Transverse colon (tissue), 4 donors: ENCODE results near the gene SIN3A. TPM values are rescaled to one million over a fixed set of nuclear protein-coding genes. Genes with fewer than 3 reads are reported as not detected.

Experiments
- DNase-seq: peaks from one replicate; pipeline ENCODE4 v3.0.0-alpha.2; 2019
- H3K27ac ChIP-seq, 4 donors: fragments of 200-600 bp; sonication (generic); 2 replicates each; pipeline ENCODE4 v1.5.1; 2016 to 2018; ENCODE audit warnings: inconsistent platforms in 4 of 4
- H3K27me3 ChIP-seq: fragments of 200-600 bp; sonication (generic); 2 replicates; pipeline ENCODE4 v1.5.1; 2017; ENCODE audit warnings: inconsistent platforms
- H3K36me3 ChIP-seq, 4 donors: fragments of 200-600 bp; sonication (generic); 2 replicates each; pipeline ENCODE4 v1.5.1; 2017 to 2019; ENCODE audit warnings: inconsistent platforms in 4 of 4
- H3K4me1 ChIP-seq, 4 donors: fragments of 200-600 bp; sonication (generic); 2 replicates each; pipeline ENCODE4 v1.5.1; 2017 to 2020; ENCODE audit warnings: inconsistent platforms in 4 of 4
- H3K4me3 ChIP-seq, 4 donors: fragments of 200-600 bp; sonication (generic); 1 replicate in 1 of 4; 2 replicates in 3 of 4; pipeline versions ENCODE4 v1.5.1 to v1.6.1; 2017 to 2019; ENCODE audit warnings: inconsistent platforms in 4 of 4
- H3K9me3 ChIP-seq, 2 donors: fragments of 200-600 bp; sonication (generic); 2 replicates each; pipeline ENCODE4 v1.5.1; 2017 to 2019; ENCODE audit warnings: inconsistent platforms in 2 of 2
- EP300 ChIP-seq: sonication (generic); formaldehyde crosslinking; IDR thresholded peaks from one replicate; pipeline ENCODE4 v1.6.1; 2017; ENCODE audit warnings: antibody characterized with exemption, low read depth
- POLR2A ChIP-seq: fragments of 450-650 bp; IDR thresholded peaks from one replicate; pipeline ENCODE4 v1.6.1; 2016; ENCODE audit warnings: antibody characterized with exemption, mild to moderate bottlenecking, moderate library complexity
- POLR2AphosphoS5 ChIP-seq, 3 donors: sonication (generic); formaldehyde crosslinking; IDR thresholded peaks; one replicate each; pipeline ENCODE4 v1.6.1; 2016; ENCODE audit warnings: antibody characterized with exemption in 3 of 3
- whole genome bisulfite sequencing, 2 donors: methylation state at CpG; one replicate each; pipeline ENCODE4 v1.1.5; 2018; ENCODE audit warnings: low coverage in 1 of 2; 5-methylcytosine and 5-hydroxymethylcytosine counted together
- in situ Hi-C, 4 donors: fragments of 200-750 bp; cut with MboI; loops; one replicate each; pipeline versions ENCODE4 v1.15.0 to v1.15.1; 2017; ENCODE audit warnings: low sequenced_read_pairs in 3 of 4, low pct_ligation_motif_present in 1 of 4, low pct_unique_long_range_greater_than_20kb in 1 of 4
- intact Hi-C: fragments of 100-400 bp; cut with DNase I; formaldehyde crosslinking; loops from one replicate; pipeline ENCODE4 v1.15.1; 2023; ENCODE audit warnings: low total_unique reads
- total RNA-seq, 4 donors: library from RNA; depleted of rRNA; stranded (reverse); fragments of >200 nt; gene quantifications; one replicate each; pipeline ENCODE4 v1.1.0, GENCODE V29; 2016
- TF ChIP-seq, protein P1 (sequence below), 5 experiments: fragments of 200-600 bp in 3 of 5; fragments of 450-650 bp in 2 of 5; sonication (generic) in 3 of 5; IDR thresholded peaks; 1 replicate in 2 of 5; 2 replicates in 3 of 5; pipeline ENCODE4 v1.5.1; 2016 to 2017; ENCODE audit warnings: antibody characterized with exemption in 5 of 5, inconsistent platforms in 3 of 5, mild to moderate bottlenecking in 2 of 5, moderate library complexity in 1 of 5

SIN3A gene
- total RNA-seq, 4 donors from 2014 or later, result 39.3 to 88.0 (median 72.6) TPM

DNA sequence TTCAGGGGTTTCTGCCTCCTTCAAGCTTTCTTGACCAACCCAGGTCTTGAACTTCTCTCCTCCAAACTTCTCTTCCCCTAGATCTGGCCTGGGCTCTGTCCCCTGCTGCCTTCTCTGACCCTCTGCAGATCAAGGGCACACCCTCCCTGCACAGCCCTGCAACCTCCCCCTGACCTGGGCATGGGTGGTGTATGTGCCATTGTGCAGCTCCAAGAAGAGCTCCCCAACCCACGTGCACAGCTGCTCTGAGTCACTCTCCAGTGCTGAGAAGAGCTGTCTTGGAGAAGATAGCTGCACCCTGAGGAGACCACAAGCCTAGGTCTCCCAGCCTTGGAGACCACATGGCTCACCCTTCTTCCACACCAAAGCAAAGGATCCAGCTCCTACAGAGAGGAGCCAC lies 91.1 kb downstream of the SIN3A start:
- 78% methylated on average over 1 of the region's 1 CpG; no CpG with 5 or more reads in 1 of the 2 donors for WGBS, 2 donors
- no peaks in the 10 kb centered on the region for H3K9me3 ChIP-seq
- no peak for DNase-seq
- H3K36me3 ChIP-seq, result peaks cover 0 to 8% (median under 1%) of the 10 kb centered on the region in 4 donors
- TF ChIP-seq EP300 (no peak), POLR2A (no peak), POLR2AphosphoS5 (IDR thresholded peaks at IDR 0.05) (no peak)
- TF ChIP-seq, protein P1, sequence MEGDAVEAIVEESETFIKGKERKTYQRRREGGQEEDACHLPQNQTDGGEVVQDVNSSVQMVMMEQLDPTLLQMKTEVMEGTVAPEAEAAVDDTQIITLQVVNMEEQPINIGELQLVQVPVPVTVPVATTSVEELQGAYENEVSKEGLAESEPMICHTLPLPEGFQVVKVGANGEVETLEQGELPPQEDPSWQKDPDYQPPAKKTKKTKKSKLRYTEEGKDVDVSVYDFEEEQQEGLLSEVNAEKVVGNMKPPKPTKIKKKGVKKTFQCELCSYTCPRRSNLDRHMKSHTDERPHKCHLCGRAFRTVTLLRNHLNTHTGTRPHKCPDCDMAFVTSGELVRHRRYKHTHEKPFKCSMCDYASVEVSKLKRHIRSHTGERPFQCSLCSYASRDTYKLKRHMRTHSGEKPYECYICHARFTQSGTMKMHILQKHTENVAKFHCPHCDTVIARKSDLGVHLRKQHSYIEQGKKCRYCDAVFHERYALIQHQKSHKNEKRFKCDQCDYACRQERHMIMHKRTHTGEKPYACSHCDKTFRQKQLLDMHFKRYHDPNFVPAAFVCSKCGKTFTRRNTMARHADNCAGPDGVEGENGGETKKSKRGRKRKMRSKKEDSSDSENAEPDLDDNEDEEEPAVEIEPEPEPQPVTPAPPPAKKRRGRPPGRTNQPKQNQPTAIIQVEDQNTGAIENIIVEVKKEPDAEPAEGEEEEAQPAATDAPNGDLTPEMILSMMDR (IDR thresholded peaks at IDR 0.05), result no peak
- H3K27ac ChIP-seq, result no peak overlapping the region
- in situ Hi-C loops (loop anchor here in 3 of 4 donors (10.0 to 25.0 kb wide), 2 partner anchors 94 to 277 kb away; partner anchors contain the start of genes IMP3 (in 3 of the 3), SNUPN (in 3 of the 3), SNX33 (in 3 of the 3) and SIN3A (in 1 of the 3)), intact Hi-C loops (no loop called here)
- H3K27me3 ChIP-seq, result no peaks in the 10 kb centered on the region
- no peaks in the 10 kb centered on the region for H3K4me1 ChIP-seq
- H3K4me3 ChIP-seq, result no peak overlapping the region

DNA sequence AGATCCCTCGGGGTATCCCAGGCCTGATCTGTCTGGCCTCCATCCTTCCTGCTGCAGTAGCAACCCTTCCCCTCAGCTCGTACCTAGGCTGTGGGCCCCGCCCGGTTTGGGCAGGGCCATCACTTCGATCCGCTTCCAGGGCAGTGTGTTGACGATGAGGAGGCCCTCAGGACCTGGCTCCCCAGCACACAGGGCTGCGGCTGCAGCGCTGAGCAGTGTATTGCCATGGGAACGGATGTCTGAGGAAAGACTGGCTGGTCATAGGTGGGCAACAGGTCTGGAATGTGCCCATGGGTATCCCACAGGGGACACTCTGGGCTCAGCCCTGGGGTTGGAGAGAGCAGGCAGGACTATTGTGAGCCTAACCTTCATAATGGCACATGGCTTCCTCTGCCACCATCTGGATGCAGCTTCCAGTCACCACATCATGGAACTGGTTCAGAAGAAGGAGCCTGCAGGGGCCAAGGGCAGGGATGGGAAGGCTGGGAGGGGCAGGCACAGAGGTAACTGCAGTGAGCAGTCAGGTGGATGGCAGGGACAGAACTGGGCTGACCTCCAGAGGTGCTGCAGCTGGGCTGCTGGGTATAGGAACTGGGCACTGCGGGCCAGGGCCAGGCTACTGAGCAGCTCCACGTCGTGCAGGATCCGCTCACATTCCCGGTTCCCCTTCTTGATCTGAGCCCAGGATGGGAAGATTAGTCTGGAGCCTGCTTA lies 91.8 kb downstream of the SIN3A start:
- Histone ChIP-seq H3K4me1 (no peaks in the 10 kb centered on the region), H3K4me3 (no peak overlapping the region), H3K27ac (no peak overlapping the region), H3K9me3 (no peaks in the 10 kb centered on the region), H3K36me3 (peaks cover 0 to 7% (median 0%) of the 10 kb centered on the region in 4 donors), H3K27me3 (no peaks in the 10 kb centered on the region)
- TF ChIP-seq POLR2AphosphoS5 (IDR thresholded peaks at IDR 0.05) (no peak), EP300 (no peak), POLR2A (no peak)
- TF ChIP-seq, protein P1 (IDR thresholded peaks at IDR 0.05), result no peak
- in situ Hi-C loops (loop anchor here in 3 of 4 donors (10.0 to 25.0 kb wide), 2 partner anchors 95 to 278 kb away; partner anchors contain the start of genes IMP3 (in 3 of the 3), SNUPN (in 3 of the 3), SNX33 (in 3 of the 3) and SIN3A (in 1 of the 3)), intact Hi-C loops (no loop called here)
- DNase-seq, result no peak
- 86% methylated on average over 14 of the region's 15 CpGs; no CpG with 5 or more reads in 1 of the 2 donors for WGBS, 2 donors

DNA sequence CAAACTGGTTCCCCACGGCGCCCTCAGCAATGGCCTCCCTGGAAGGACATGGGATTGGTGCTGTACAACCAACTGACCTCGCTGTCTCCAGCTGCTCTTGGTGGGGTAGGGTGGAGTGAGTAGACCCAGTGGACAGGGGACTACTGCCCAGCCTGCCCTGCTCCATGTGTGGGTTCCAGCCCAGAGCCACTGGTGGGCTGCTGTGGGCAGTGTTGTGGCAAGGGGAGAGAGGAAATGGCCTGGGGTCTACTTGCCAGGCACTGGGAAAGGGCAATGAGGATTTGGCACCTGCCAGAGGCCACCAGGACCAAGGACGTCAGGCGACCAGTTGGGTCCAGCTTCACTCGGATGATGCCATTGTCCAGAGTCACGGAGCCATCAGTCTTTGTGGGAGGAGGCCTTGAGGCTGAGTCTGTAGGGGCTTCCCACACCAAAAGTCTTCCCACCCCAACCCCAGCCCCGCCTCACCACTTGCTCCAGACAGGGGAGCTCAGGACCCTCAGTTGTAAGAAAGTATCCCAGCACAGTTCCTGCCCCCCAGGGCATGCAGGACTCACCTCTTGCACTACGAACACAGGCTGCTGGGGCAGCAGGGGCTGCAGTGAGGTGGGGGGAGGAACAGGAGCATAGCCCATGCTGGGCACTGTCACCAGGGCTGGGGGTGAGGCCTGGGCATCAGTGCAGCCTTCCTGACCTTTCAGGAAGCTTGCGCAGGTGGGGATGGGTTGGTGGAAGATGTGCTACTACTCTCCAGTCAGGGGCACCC lies 92.5 kb downstream of the SIN3A start:
- no peak for DNase-seq

More for the DNA sequence above, 92.5 kb downstream of the SIN3A start:
- intact Hi-C loops, result no loop called here
- Histone ChIP-seq H3K9me3 (no peaks in the 10 kb centered on the region), H3K27ac (no peak overlapping the region), H3K36me3 (peaks cover 0 to 7% (median 0%) of the 10 kb centered on the region in 4 donors), H3K4me1 (no peaks in the 10 kb centered on the region), H3K27me3 (no peaks in the 10 kb centered on the region), H3K4me3 (no peak overlapping the region)
- in situ Hi-C loops, result loop anchor here in 3 of 4 donors (25.0 kb wide), 1 partner anchor 278 kb away; the partner anchor contains the start of genes IMP3 (in 3 of the 3), SNUPN (in 3 of the 3) and SNX33 (in 3 of the 3)
- TF ChIP-seq POLR2A, result no peak
- TF ChIP-seq, protein P1 (IDR thresholded peaks at IDR 0.05), result no peak
- TF ChIP-seq EP300, result no peak
- TF ChIP-seq POLR2AphosphoS5 (IDR thresholded peaks at IDR 0.05), result no peak
- 96% methylated on average over 10 of the region's 10 CpGs; no CpG with 5 or more reads in 1 of the 2 donors for WGBS, 2 donors
